22Rv1 (cell line): Measurements from ENCODE around the gene TTC33.

Source experiments
- ZFX ChIP-seq: fragments of 450-650 bp; IDR thresholded peaks from 2 replicates; pipeline ENCODE4 v1.6.1; 2017; ENCODE audit warnings: antibody characterized with exemption, borderline replicate concordance
- TF ChIP-seq, protein P1 (sequence below): fragments of 450-650 bp; IDR thresholded peaks from 2 replicates; pipeline ENCODE4 v1.5.1; 2017; ENCODE audit warnings: mild to moderate bottlenecking

GRCh38 chr5:40572937-40573336 lies 182.8 kb downstream of the TTC33 start:
- TF ChIP-seq, protein P1, sequence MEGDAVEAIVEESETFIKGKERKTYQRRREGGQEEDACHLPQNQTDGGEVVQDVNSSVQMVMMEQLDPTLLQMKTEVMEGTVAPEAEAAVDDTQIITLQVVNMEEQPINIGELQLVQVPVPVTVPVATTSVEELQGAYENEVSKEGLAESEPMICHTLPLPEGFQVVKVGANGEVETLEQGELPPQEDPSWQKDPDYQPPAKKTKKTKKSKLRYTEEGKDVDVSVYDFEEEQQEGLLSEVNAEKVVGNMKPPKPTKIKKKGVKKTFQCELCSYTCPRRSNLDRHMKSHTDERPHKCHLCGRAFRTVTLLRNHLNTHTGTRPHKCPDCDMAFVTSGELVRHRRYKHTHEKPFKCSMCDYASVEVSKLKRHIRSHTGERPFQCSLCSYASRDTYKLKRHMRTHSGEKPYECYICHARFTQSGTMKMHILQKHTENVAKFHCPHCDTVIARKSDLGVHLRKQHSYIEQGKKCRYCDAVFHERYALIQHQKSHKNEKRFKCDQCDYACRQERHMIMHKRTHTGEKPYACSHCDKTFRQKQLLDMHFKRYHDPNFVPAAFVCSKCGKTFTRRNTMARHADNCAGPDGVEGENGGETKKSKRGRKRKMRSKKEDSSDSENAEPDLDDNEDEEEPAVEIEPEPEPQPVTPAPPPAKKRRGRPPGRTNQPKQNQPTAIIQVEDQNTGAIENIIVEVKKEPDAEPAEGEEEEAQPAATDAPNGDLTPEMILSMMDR = no peak
- TF ChIP-seq ZFX = no peak
